GM18502 (cell line): ENCODE results near the gene NAALAD2.
"Not testable (repeated sequence)": the region's sequence is repeated elsewhere in the genome, so short reads cannot be mapped to it uniquely, and the experiment has no call there.

Experiments used
- ATAC-seq: cut with Tn5 transposase; IDR thresholded peaks from one replicate; pipeline ENCODE4 v1.9.1; 2021; ENCODE audit warnings: mild to moderate bottlenecking; ENCODE audit not compliant: unreplicated experiment, poor library complexity

The NAALAD2 gene

GRCh38 chr11:90189011-90189410, 54.5 kb downstream of the NAALAD2 start:
- ATAC-seq: no peak

GRCh38 chr11:90192869-90193582, 58.6 kb downstream of the NAALAD2 start:
- ATAC-seq: no peak

GRCh38 chr11:90197377-90197776, 62.9 kb downstream of the NAALAD2 start:
- ATAC-seq: no peak

- no peak for ATAC-seq
These were observed 67.9 kb downstream of the NAALAD2 start for GRCh38 chr11:90202342-90202741.

- ATAC-seq: peak; percentile 17
These were observed 69.9 kb downstream of the NAALAD2 start for GRCh38 chr11:90204407-90204806.

GRCh38 chr11:90204832-90205646, 70.6 kb downstream of the NAALAD2 start:
- ATAC-seq: peak; percentile 80

- ATAC-seq: not testable (repeated sequence)
These were observed 73.5 kb downstream of the NAALAD2 start for GRCh38 chr11:90207992-90208391.

- no peak for ATAC-seq
These were observed 74.4 kb downstream of the NAALAD2 start for GRCh38 chr11:90208857-90209256.

- no peak for ATAC-seq
These were observed 78.9 kb downstream of the NAALAD2 start for GRCh38 chr11:90213322-90213721.

- no peak for ATAC-seq
These were observed 82.1 kb downstream of the NAALAD2 start for GRCh38 chr11:90216611-90217010.

- ATAC-seq: no peak
These were observed 84.1 kb downstream of the NAALAD2 start for GRCh38 chr11:90218606-90219005.

- no peak for ATAC-seq
These were observed 85.0 kb downstream of the NAALAD2 start for GRCh38 chr11:90219438-90219837.

- peak; percentile 20 for ATAC-seq
These were observed 85.9 kb downstream of the NAALAD2 start for GRCh38 chr11:90220391-90220790.

- ATAC-seq: no peak
These were observed 87.5 kb downstream of the NAALAD2 start for GRCh38 chr11:90221803-90222458.

- ATAC-seq: peak; percentile 91
These were observed 88.2 kb downstream of the NAALAD2 start, which contains the start of gene CHORDC1 for GRCh38 chr11:90222459-90223247. Gene CHORDC1, minus strand, starts transcription at chr11:90223049. Its CDS starts 95 bp downstream, at chr11:90222954.

- ATAC-seq: peak; percentile 58
These were observed 88.8 kb downstream of the NAALAD2 start for GRCh38 chr11:90223248-90223585.

- ATAC-seq: no peak
These were observed 93.6 kb downstream of the NAALAD2 start for GRCh38 chr11:90228056-90228455.

GRCh38 chr11:90229791-90230190, 95.3 kb downstream of the NAALAD2 start:
- ATAC-seq: no peak

GRCh38 chr11:90234977-90235376, 100.5 kb downstream of the NAALAD2 start:
- no peak for ATAC-seq

- no peak for ATAC-seq
These were observed 101.1 kb downstream of the NAALAD2 start for GRCh38 chr11:90235526-90235925.
